Tibial artery (tissue), 4 donors: Measurements from ENCODE around the gene CLK3.
A peak's percentile ranks its signal among the peaks of the same experiment; 100 is the strongest.
"Not testable (repeated sequence)": the region's sequence is repeated elsewhere in the genome, so short reads cannot be mapped to it uniquely, and the experiment has no call there.

Source experiments
- DNase-seq, 2 donors: peaks; one replicate each; pipeline ENCODE4 v3.0.0-alpha.2; 2019
- H3K27ac ChIP-seq, 2 donors: fragments of 200-600 bp; sonication (generic) in 1 of 2; 1 replicate in 1 of 2; 2 replicates in 1 of 2; pipeline ENCODE4 v1.5.1; 2018 to 2019; ENCODE audit warnings: mild to moderate bottlenecking in 1 of 2
- H3K27me3 ChIP-seq, 2 donors: fragments of 200-600 bp; sonication (generic) in 1 of 2; one replicate each; pipeline versions ENCODE4 v1.5.1 to v1.6.0; 2016 to 2019
- H3K36me3 ChIP-seq, 3 donors: fragments of 200-600 bp; sonication (generic) in 2 of 3; one replicate each; pipeline ENCODE4 v1.5.1; 2016 to 2019; ENCODE audit warnings: mild to moderate bottlenecking in 2 of 3
- H3K4me1 ChIP-seq, 4 donors: fragments of 200-600 bp; sonication (generic) in 2 of 4; 1 replicate in 3 of 4; 2 replicates in 1 of 4; pipeline ENCODE4 v1.5.1; 2016 to 2019
- H3K4me3 ChIP-seq, 2 donors: fragments of 200-600 bp; sonication (generic) in 1 of 2; 1 replicate in 1 of 2; 2 replicates in 1 of 2; pipeline ENCODE4 v1.5.1; 2018 to 2019; ENCODE audit warnings: mild to moderate bottlenecking in 2 of 2
- H3K9me3 ChIP-seq, 3 donors: fragments of 200-600 bp; sonication (generic) in 1 of 3; one replicate each; pipeline ENCODE4 v1.5.1; 2016 to 2019
- intact Hi-C: fragments of 100-400 bp; cut with DNase I; formaldehyde crosslinking; loops from one replicate; pipeline ENCODE4 v1.15.0; 2023; ENCODE audit warnings: low total_unique reads
- TF ChIP-seq, protein P1 (sequence below), 2 experiments: fragments of 200-600 bp in 1 of 2; fragments of 450-650 bp in 1 of 2; IDR thresholded peaks; one replicate each; pipeline ENCODE4 v1.5.1; 2017 to 2019; ENCODE audit warnings: antibody characterized with exemption in 2 of 2, mild to moderate bottlenecking in 1 of 2, moderate library complexity in 1 of 2

CLK3 gene

DNA sequence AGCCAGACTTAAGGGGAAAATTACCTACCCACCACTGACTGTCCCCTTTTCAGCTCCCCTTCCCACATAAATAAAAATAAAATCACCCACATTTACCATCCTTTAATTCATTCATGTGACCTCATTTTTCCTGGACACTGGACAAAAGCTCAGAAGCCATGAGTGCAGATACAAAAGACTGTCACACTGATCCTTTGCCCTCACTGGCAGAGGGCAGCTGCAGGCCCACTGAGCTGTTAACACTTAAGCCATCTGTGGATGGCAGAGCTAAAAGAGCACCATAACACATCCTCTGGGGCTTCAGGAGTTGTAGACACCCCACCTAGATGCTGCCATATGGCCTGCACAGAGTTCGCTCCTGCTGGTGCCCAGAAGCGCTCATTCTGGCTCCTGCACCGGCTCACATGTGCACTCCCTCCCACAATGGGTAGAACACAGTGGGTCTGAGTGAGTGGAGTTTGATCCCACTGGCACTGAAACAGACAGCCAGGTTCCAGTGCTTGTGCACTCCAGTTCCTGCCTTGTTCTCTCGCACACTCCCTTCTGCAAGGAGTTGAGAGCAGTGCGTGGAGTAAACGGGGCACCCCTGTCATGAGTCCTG, 41.4 kb downstream of the CLK3 start:
- Histone ChIP-seq H3K27me3 (no peaks in the 10 kb centered on the region), H3K4me1 (peaks cover 0 to 23% (median 9%) of the 10 kb centered on the region in 4 donors), H3K4me3 (no peak overlapping the region), H3K9me3 (no peaks in the 10 kb centered on the region), H3K36me3 (peaks cover 8 to 9% (median 8%) of the 10 kb centered on the region in 3 donors), H3K27ac (no peak overlapping the region)
- TF ChIP-seq, protein P1, sequence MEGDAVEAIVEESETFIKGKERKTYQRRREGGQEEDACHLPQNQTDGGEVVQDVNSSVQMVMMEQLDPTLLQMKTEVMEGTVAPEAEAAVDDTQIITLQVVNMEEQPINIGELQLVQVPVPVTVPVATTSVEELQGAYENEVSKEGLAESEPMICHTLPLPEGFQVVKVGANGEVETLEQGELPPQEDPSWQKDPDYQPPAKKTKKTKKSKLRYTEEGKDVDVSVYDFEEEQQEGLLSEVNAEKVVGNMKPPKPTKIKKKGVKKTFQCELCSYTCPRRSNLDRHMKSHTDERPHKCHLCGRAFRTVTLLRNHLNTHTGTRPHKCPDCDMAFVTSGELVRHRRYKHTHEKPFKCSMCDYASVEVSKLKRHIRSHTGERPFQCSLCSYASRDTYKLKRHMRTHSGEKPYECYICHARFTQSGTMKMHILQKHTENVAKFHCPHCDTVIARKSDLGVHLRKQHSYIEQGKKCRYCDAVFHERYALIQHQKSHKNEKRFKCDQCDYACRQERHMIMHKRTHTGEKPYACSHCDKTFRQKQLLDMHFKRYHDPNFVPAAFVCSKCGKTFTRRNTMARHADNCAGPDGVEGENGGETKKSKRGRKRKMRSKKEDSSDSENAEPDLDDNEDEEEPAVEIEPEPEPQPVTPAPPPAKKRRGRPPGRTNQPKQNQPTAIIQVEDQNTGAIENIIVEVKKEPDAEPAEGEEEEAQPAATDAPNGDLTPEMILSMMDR (IDR thresholded peaks at IDR 0.05) = no peak
- intact Hi-C loops = no loop called here
- no peak for DNase-seq

DNA sequence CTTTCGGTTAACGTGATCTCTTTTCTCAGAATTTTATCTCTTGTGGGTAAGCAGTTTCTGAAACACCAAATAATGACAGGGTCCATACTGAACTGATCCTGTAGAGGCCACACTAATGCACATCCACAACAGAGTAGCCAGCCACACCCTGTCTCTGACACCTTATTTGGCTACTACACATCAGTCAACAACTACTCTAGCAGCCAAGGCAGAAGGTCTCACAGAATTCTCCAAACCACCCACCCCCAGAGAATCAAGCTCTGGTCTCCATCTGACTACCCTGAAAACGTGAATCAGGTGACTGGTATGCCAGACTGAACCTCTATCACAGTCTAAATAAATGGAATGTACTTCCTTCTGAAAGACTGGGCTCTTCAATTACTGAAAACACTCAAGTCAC, 42.2 kb downstream of the CLK3 start:
- TF ChIP-seq, protein P1 (IDR thresholded peaks at IDR 0.05) = no peak
- Histone ChIP-seq H3K27ac (no peak overlapping the region), H3K27me3 (no peaks in the 10 kb centered on the region), H3K9me3 (no peaks in the 10 kb centered on the region), H3K36me3 (peaks cover 8 to 9% (median 8%) of the 10 kb centered on the region in 3 donors), H3K4me1 (peaks cover 0 to 25% (median 12%) of the 10 kb centered on the region in 4 donors), H3K4me3 (no peak overlapping the region)
- intact Hi-C loops = no loop called here
- DNase-seq = no peak

DNA sequence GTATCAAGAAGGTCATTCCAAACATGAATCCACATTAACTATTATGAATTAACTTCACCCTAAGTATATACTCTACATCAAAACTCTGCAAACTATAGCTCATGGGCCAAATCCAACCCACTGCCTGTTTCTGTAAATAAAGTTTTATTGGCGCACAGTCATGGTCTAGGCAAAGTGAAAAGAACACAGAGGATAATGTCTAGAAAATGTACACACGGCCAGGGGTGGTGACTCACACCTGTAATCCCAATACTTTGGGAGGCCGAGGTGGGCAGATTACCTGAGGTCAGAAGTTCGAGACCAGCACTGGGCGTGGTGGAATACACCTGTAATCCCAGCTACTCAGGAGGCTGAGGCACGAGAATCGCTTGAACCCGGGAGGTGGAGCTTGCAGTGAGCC, 45.6 kb downstream of the CLK3 start:
- peaks cover 0 to 24% (median 13%) of the 10 kb centered on the region in 4 donors for H3K4me1 ChIP-seq
- H3K36me3 ChIP-seq, DNase-seq, intact Hi-C loops, H3K9me3 ChIP-seq, H3K4me3 ChIP-seq, H3K27ac ChIP-seq, H3K27me3 ChIP-seq: not testable (repeated sequence)

DNA sequence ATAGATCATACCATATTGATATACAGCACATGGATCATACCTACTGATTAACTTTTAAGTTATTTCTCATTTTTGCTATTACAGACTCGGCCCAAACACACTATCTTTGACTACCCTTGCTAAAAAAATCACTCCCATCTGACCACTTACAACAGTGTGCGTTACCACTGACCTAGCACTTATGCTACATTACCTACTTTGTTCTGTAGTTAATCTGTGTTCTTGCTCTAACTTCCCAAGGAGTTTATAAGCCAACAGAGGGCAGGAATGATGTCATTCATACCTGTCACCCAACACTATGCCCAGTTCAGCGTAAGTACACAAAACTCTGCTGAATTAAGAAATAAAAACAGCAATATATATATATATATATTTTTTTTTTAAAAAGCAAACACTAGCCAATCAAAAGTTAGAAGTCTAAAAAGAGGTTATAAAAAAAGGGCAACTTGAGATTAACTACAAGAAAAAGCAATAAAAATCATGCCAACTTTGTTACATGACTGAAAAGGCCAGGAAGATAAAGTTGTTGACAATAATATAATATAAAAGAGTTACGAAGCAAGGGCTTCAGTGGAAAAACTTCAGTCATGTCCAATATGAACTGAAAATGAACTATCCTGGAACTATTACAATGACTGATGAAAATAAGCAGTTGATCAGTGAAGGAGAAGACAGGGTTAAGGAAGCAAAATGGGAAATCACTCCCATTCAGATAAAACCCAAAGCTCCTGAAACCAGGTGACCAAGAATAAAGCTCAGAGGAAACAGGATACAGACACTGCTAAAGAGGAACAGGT, 46.6 kb downstream of the CLK3 start:
- no peak for DNase-seq
- no peak overlapping the region for H3K4me3 ChIP-seq
- H3K27me3 ChIP-seq = no peaks in the 10 kb centered on the region
- H3K9me3 ChIP-seq = no peaks in the 10 kb centered on the region
- intact Hi-C loops = no loop called here
- TF ChIP-seq, protein P1 (IDR thresholded peaks at IDR 0.05) = no peak
- H3K4me1 ChIP-seq = peaks cover 0 to 24% (median 13%) of the 10 kb centered on the region in 4 donors
- H3K27ac ChIP-seq = no peak overlapping the region
- H3K36me3 ChIP-seq = no peaks in the 10 kb centered on the region

DNA sequence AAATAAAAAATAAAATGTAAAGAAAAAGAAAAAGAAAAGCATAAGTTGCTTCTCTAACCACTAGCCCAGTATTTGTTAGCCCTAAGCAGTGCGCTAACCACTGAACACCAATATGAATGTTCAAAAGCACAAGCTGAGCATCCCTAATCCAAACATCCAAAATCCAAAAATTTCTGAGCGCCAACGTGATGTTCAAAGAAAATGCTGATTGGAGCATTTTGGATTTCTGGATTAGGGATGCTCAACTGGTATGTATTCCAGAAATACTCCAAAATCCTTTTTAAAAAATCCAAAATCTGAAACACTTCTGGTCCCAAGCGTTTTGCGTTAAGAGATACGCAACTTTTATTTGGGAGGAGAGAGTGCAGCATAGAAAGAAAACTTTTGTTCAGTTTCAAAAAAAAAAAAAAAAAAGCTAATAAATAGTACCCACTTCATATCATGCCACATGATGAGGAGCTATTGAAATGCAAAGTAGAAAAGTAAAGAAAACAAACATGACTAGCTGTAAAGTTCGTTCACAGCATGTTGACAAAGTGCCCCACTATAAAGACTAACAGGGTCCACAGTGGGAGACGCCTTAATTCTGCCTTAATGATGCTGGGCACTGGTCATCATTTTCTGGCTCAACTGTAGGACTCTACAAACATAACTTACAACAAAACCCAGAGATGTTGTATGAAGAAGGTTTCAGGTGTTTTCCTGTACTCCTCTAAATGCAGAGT, 47.8 kb downstream of the CLK3 start:
- H3K36me3 ChIP-seq = no peaks in the 10 kb centered on the region
- intact Hi-C loops = no loop called here
- no peaks in the 10 kb centered on the region for H3K9me3 ChIP-seq
- H3K4me3 ChIP-seq = no peak overlapping the region
- H3K4me1 ChIP-seq = peaks cover 0 to 19% (median 12%) of the 10 kb centered on the region in 4 donors
- DNase-seq = no peak
- H3K27me3 ChIP-seq = no peaks in the 10 kb centered on the region
- peak overlapping the region; percentile 3 to 35 for H3K27ac ChIP-seq
- TF ChIP-seq, protein P1 (IDR thresholded peaks at IDR 0.05) = no peak
